PC-3 (cell line): Measurements from ENCODE around the gene COL15A1. TPM values are rescaled to one million over a fixed set of nuclear protein-coding genes. Genes with fewer than 3 reads are reported as not detected.

ENCODE experiments used
- ATAC-seq: fragments of 200-7000 bp; cut with Tn5 transposase; 2 replicates; pipeline ENCODE4 v1.9.1; 2020; ENCODE audit warnings: mild to moderate bottlenecking, moderate library complexity
- BruUV-seq: library from RNA; stranded (reverse); fragments of 400-500 nt; replicated peaks from 2 replicates; lab custom pipeline; 2021; lab: Mats Ljungman, UMichigan
- CTCF ChIA-PET: fragments of 300-600 bp; sonication (Branson Sonifier 250); formaldehyde crosslinking; loops from one replicate; lab custom pipeline; 2022; ENCODE audit warnings: antibody characterized with exemption; lab: Charles Lee
- POLR2A ChIA-PET: fragments of 300-600 bp; sonication (Branson Sonifier 250); formaldehyde crosslinking; loops from one replicate; lab custom pipeline; 2022; ENCODE audit warnings: antibody characterized with exemption; ENCODE audit not compliant: unreplicated experiment; lab: Charles Lee
- DNase-seq: peaks from one replicate; pipeline ENCODE4 v3.0.0-alpha.2; 2015
- H2AFZ ChIP-seq: fragments of 300-600 bp; sonication (generic); 2 replicates; pipeline ENCODE4 v1.6.0; 2016; ENCODE audit warnings: antibody characterized with exemption, low read length
- H3F3A ChIP-seq: fragments of 300-600 bp; sonication (generic); one replicate; pipeline ENCODE4 v1.6.0; 2017; ENCODE audit warnings: antibody characterized with exemption, low read length, control low read depth, mild to moderate bottlenecking; ENCODE audit not compliant: unreplicated experiment
- H3K27ac ChIP-seq: fragments of 300-600 bp; sonication (generic); 2 replicates; pipeline ENCODE4 v1.5.1; 2016; ENCODE audit warnings: mild to moderate bottlenecking, low read length
- H3K27me3 ChIP-seq: fragments of 300-600 bp; sonication (generic); 2 replicates; pipeline ENCODE4 v1.6.1; 2016; ENCODE audit warnings: low read length, mixed read lengths
- H3K36me3 ChIP-seq: fragments of 300-600 bp; sonication (generic); 2 replicates; pipeline ENCODE4 v1.6.1; 2016; ENCODE audit warnings: low read depth, mixed run types, low read length, mixed read lengths
- H3K4me1 ChIP-seq: fragments of 300-600 bp; sonication (generic); 2 replicates; pipeline ENCODE4 v1.5.1; 2016; ENCODE audit warnings: low read length; ENCODE audit not compliant: insufficient read depth
- H3K4me2 ChIP-seq: fragments of 300-600 bp; sonication (generic); 2 replicates; pipeline ENCODE4 v1.6.0; 2016; ENCODE audit warnings: low read length
- H3K4me3 ChIP-seq: fragments of 300-600 bp; sonication (generic); 2 replicates; pipeline ENCODE4 v1.5.1; 2016; ENCODE audit warnings: mild to moderate bottlenecking, low read length, mixed read lengths
- H3K79me2 ChIP-seq: fragments of 300-600 bp; sonication (generic); 2 replicates; pipeline ENCODE4 v1.6.1; 2017; ENCODE audit warnings: low read length, mixed read lengths
- H3K9ac ChIP-seq: fragments of 300-600 bp; sonication (generic); 2 replicates; pipeline ENCODE4 v1.6.0; 2016; ENCODE audit warnings: mild to moderate bottlenecking, low read length
- H3K9me2 ChIP-seq: fragments of 300-600 bp; sonication (generic); replicated peaks from 2 replicates; pipeline ENCODE4 v1.6.1; 2016; ENCODE audit warnings: mixed run types, low read length, mixed read lengths
- H3K9me3 ChIP-seq: fragments of 300-600 bp; sonication (generic); 2 replicates; pipeline ENCODE4 v1.6.1; 2016; ENCODE audit warnings: low read length, mixed read lengths
- H4K20me1 ChIP-seq: fragments of 300-600 bp; sonication (generic); 2 replicates; pipeline ENCODE4 v1.6.1; 2016; ENCODE audit warnings: low read length, mixed read lengths
- CTCF ChIP-seq: fragments of 300-600 bp; sonication (generic); conservative IDR thresholded peaks from 2 replicates; pipeline ENCODE4 v1.5.1; 2017; ENCODE audit warnings: antibody characterized with exemption, low read depth, mild to moderate bottlenecking, low read length
- EZH2 ChIP-seq: fragments of 300-600 bp; sonication (generic); IDR thresholded peaks from one replicate; pipeline ENCODE4 v1.6.1; 2017; ENCODE audit warnings: antibody characterized with exemption, mild to moderate bottlenecking, low read length; ENCODE audit not compliant: unreplicated experiment
- EZH2phosphoT487 ChIP-seq: fragments of 300-600 bp; sonication (generic); IDR thresholded peaks from 2 replicates; pipeline ENCODE4 v1.6.1; 2018; ENCODE audit warnings: mild to moderate bottlenecking, antibody characterized with exemption, low read length, borderline replicate concordance
- intact Hi-C: fragments of 100-400 bp; cut with micrococcal nuclease; formaldehyde crosslinking; loops from 2 replicates; pipeline ENCODE4 v1.9.0; 2023
- total RNA-seq: library from RNA; depleted of rRNA; stranded (reverse); fragments of >200 nt; gene quantifications from 2 replicates; pipeline ENCODE4 v1.2.3, GENCODE V29; 2014; rRNA removed

The COL15A1 gene
- total RNA-seq, 1 experiment from 2014 or later: 0.04 TPM

- no peak for DNase-seq
- POLR2A ChIA-PET: no interaction called here
- no peak overlapping the region for H3K4me2 ChIP-seq
- CTCF ChIA-PET: no interaction called here
- intact Hi-C loops: no loop called here
- no peak overlapping the region for H2AFZ ChIP-seq
- H3K4me3 ChIP-seq: no peak overlapping the region
- H3K9me2 ChIP-seq: no peaks in the 10 kb centered on the region
- TF ChIP-seq CTCF (no peak), EZH2phosphoT487 (no peak), EZH2 (no peak)
- H3K27me3 ChIP-seq: no peaks in the 10 kb centered on the region
- H4K20me1 ChIP-seq: no peaks in the 10 kb centered on the region
- H3F3A ChIP-seq: no peaks in the 10 kb centered on the region
- no peak overlapping the region for H3K27ac ChIP-seq
- H3K9me3 ChIP-seq: no peaks in the 10 kb centered on the region
- no peak for ATAC-seq
- no peaks in the 10 kb centered on the region for H3K36me3 ChIP-seq
- no peak overlapping the region for H3K9ac ChIP-seq
- BruUV-seq: no TSS peak
- peaks cover 7% of the 10 kb centered on the region; the same call in 1 of the 2 replicates for H3K4me1 ChIP-seq
- peaks cover 15% of the 10 kb centered on the region; the same call in 1 of the 2 replicates for H3K79me2 ChIP-seq
Observed at GRCh38 chr9:99118782-99119466, 175.2 kb downstream of the COL15A1 start.

GRCh38 chr9:99119976-99120655 is 176.4 kb downstream of the COL15A1 start:
- ChIA-PET CTCF (no interaction called here), POLR2A (no interaction called here)
- BruUV-seq: no TSS peak
- no peak for ATAC-seq
- no peaks in the 10 kb centered on the region for H3K36me3 ChIP-seq
- no peaks in the 10 kb centered on the region for H3K9me3 ChIP-seq
- H3K79me2 ChIP-seq: peaks cover 21% of the 10 kb centered on the region; the same call in 1 of the 2 replicates
- TF ChIP-seq EZH2: no peak
- TF ChIP-seq EZH2phosphoT487: no peak
- no peak for TF ChIP-seq CTCF
- no peak for DNase-seq
- peaks cover 7% of the 10 kb centered on the region; the same call in 1 of the 2 replicates for H3K4me1 ChIP-seq
- H3K4me3 ChIP-seq: no peak overlapping the region
- no peak overlapping the region for H3K9ac ChIP-seq
- H3K27me3 ChIP-seq: no peaks in the 10 kb centered on the region
- H3K27ac ChIP-seq: no peak overlapping the region
- no peaks in the 10 kb centered on the region for H3K9me2 ChIP-seq
- H2AFZ ChIP-seq: no peak overlapping the region
- H4K20me1 ChIP-seq: no peaks in the 10 kb centered on the region
- intact Hi-C loops: no loop called here
- no peaks in the 10 kb centered on the region for H3F3A ChIP-seq
- no peak overlapping the region for H3K4me2 ChIP-seq

Other genes starting within 250 kb of the COL15A1 start
- gene GABBR2, start 235.0 kb upstream of the COL15A1 start, total RNA-seq: 0.44 and 1.7 TPM in 2 replicates
- 27.7 and 39.7 TPM in 2 replicates for gene ANKS6, start 147.4 kb upstream of the COL15A1 start, total RNA-seq
- gene GALNT12, start 136.2 kb upstream of the COL15A1 start, total RNA-seq: 14.8 and 24.8 TPM in 2 replicates
- 9.5 and 13.2 TPM in 2 replicates for gene TGFBR1, start 161.2 kb downstream of the COL15A1 start, total RNA-seq